NCI-H345 treated with DMSO at 0.1 percent for 48 hours (cell line): ENCODE data around the gene NUDT19.
"Not testable (repeated sequence)": the region's sequence is repeated elsewhere in the genome, so short reads cannot be mapped to it uniquely, and the experiment has no call there.

ENCODE experiments used
- DNase-seq: peaks from one replicate; lab custom pipeline; 2025; ENCODE audit not compliant: unreplicated experiment; lab: John Stamatoyannopoulos, UW

NUDT19 gene

DNA sequence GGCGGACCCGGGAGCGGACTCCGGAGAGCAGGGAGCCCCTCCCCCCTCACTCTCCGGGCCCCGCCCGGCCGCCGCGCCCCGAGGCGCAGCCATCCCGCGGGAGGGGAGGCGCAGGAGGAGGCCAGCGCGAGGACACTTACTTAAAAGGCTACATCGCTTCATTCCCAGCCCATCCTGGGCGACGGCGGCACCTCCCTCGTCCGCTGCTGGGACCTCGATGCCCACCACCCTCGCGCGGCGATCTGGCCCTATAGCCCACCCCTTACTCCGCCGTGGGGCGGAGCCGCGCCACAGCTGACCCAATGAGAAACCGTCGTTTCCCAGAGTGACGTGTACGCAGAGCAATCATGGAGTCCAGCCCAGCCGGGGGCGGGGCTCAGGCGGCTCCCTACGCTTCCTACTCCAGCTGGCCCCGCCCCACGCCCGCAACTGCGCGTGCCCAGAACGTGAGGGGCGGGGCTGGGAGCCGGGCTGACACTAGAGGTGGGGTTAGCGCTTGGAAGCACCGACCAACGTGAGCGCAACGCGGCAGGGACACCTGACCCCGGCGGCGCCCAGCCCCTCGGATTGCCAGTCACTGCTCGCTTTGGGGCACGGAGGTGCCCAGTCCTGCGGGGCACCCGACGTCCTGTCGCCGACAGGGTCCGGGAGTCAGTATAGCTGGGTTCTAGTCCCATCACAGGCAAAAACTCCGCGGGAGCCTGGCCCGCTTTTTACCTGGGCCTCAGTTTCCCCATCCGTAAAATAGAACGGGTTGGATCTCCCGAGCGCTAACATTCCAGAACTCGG, 16.5 kb upstream of the NUDT19 start, which contains the start of gene ANKRD27:
Gene ANKRD27 (minus strand): TSS at position 250 of the 789 bp plus-strand sequence. CDS start 16,165 bp downstream, outside the sequence.
- DNase-seq = peak; percentile 100

DNA sequence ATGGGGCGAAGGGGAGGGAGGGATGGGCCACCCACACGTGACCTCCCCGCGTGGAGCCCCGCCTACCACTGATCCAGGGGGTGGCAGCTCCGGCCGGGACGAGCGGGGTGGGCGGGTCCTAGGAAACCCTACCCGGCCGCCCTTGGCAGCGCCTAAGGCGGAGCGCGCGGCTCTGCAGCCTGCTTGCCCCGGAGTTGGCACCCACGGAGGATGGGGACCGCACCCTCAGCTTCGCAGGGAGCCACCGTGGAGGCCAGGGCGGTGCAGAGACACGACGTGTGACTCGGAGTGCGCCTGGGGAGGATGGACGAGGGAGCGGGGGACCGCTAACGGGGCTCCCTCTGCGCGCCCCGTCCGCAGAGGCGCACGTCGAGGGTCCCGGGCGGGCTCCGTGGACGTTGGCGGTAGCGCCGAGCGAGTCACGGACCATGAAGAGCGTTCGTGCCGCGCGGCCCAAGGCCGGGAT, 15.9 kb upstream of the NUDT19 start, which contains the start of gene RGS9BP:
Gene RGS9BP (plus strand): TSS at position 129 of the 466 bp plus-strand sequence. CDS start 416 bp downstream, outside the sequence.
- peak; percentile 84 for DNase-seq

- DNase-seq = peak; percentile 44
Observed at GRCh38 chr19:32676186-32676894, 15.3 kb upstream of the NUDT19 start.

GRCh38 chr19:32676895-32677359, 14.7 kb upstream of the NUDT19 start:
- DNase-seq = no peak

- no peak for DNase-seq
Observed at GRCh38 chr19:32677657-32678056, 14.0 kb upstream of the NUDT19 start.

- no peak for DNase-seq
Observed at GRCh38 chr19:32680986-32681385, 10.6 kb upstream of the NUDT19 start.

DNA sequence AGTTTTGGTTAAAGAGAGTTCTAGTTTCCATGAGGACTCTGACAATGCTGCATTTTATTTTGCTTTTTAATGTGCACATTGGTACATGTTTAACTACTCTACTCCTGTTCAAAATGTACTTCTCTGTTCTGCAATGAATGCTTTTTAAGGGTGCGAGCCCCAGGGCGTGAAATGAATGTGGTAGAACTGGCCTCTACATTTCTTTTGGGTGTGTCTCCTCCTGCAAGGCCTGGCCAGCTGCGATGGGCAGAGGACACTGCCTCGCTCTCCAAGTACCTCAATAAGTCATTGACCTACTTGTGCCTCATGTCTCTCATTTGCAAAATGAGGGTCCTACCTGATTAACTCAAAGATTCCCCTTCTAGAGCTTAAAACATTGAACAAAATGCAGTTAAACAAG, 9.3 kb upstream of the NUDT19 start:
- DNase-seq = no peak

GRCh38 chr19:32686847-32687475, 4.7 kb upstream of the NUDT19 start:
- no peak for DNase-seq

GRCh38 chr19:32687681-32688080, 3.9 kb upstream of the NUDT19 start:
- DNase-seq = no peak

DNA sequence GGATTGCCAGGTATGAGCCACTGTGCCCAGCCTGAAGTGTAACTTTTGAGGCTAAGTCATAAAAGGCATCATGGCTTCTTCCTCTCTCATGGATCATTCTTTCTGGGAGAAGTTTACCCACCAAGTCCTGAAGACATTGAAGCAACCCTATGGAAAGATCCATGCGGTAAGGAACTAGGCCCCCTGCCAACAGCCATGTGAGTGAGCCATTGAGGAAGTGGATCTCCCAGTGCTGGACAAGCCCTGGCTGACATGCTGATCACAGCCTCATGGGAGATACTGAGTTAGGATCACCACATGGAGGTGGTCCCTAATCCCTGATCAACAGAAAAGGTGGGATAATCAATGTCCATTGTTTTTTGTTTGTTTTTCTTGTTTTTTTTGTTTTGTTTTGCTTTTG, 3.3 kb upstream of the NUDT19 start:
- no peak for DNase-seq

GRCh38 chr19:32691952-32692726, 518 bp downstream of the NUDT19 start:
- DNase-seq = peak; percentile 55

- no peak for DNase-seq
Observed at GRCh38 chr19:32692727-32693061, 1.1 kb downstream of the NUDT19 start.

DNA sequence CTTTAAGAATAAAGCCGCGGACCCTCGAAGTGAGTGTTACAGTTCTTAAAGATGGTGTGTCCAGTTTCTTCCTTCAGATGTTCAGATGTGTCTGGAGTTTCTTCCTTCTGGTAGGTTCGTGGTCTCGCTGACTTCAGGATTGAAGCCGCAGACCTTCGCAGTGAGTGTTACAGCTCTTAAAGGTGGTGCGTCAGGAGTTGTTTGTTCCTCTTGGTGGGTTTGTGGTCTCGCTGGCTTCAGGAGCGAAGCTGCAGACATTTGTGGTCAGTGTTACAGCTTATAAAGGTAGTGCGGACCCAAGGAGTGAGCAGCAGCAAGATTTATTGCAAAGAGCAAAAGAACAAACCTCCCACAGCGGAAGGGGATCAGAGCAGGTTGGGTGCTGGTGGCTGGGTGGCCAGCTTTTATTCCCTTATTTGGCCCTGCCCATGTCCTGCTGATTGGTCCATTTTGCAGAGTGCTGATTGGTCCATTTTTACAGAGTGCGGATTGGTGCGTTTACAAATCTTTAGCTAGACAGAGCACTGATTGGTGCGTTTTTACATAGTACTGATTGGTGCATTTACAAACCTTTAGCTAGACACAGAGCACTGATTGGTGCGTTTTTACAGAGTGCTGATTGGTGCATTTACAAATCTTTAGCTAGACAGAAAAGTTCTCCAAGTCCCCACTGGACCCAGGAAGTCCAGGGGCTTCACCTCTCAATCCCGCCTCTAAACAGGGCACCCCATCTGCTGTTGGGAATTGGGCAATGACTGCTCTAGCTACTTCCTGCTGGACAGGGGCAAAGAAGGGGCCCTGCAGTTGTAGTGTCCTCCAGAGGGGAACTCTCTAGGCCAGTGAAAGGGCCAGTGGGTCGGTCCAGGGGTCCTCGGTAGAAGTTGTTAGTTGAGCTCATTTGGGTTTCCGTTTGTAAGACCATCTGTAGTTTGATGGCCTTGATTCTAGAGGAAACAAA, 1.8 kb downstream of the NUDT19 start:
- not testable (repeated sequence) for DNase-seq

- DNase-seq = not testable (repeated sequence)
Observed at GRCh38 chr19:32694316-32694715, 2.7 kb downstream of the NUDT19 start.

GRCh38 chr19:32694851-32695250, 3.2 kb downstream of the NUDT19 start:
- not testable (repeated sequence) for DNase-seq

- DNase-seq = not testable (repeated sequence)
Observed at GRCh38 chr19:32695506-32695905, 3.9 kb downstream of the NUDT19 start.

DNA sequence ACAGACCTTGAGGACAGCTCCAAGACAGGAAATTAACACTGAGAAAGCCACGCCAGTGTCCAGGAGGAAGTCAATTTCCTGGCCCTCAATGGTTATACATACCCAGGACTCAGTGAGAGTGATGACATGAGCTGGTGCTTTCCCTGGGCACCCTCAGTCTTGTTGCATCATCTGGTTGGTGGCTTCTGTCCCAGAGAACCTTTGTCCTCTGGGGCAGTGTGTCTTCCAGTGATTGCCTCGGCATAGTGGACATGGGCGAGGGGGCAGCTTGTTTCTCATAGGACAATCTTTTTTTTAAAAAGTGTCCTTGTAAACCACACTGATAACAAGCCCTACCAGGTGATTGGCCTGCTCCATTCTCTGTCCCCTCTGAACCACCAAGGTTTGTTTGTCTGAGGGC, 5.2 kb downstream of the NUDT19 start:
- not testable (repeated sequence) for DNase-seq

- DNase-seq = not testable (repeated sequence)
Observed at GRCh38 chr19:32700129-32700528, 8.5 kb downstream of the NUDT19 start.

DNA sequence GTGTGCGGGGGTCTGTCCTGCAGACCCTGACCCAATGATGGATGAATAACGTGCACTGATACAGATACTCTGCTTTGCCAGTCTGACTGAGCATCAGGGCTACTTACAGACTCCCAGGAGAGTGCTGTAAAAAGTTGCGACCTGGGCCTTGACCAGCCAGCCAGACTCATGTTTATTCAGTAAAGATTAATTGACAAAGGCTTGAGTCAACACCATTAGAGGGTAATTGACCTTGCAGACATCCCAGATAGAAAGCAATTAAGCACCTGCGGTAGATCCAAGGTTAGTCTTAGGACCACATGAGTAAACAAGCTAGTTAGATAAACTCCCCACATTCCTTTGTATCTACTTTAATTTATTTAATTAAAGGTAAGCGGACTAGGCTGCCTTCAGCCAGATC, 10.4 kb downstream of the NUDT19 start:
- no peak for DNase-seq

GRCh38 chr19:32704006-32704405, 12.4 kb downstream of the NUDT19 start:
- DNase-seq = not testable (repeated sequence)
